Mesenchymal stem cell (in vitro differentiated cells and primary cell): ENCODE measurements around the gene SMARCD3.

Experiments
- DNase-seq: peaks from one replicate; pipeline ENCODE4 v3.0.0-alpha.2; 2013
- H2AFZ ChIP-seq: one replicate; pipeline ENCODE4 v1.6.1; 2013; ENCODE audit warnings: low read depth, mild to moderate bottlenecking, control low read depth, inconsistent platforms, low read length, moderate library complexity
- H2AK5ac ChIP-seq: 2 replicates; pipeline ENCODE4 v1.6.1; 2013; ENCODE audit warnings: low read length, moderate library complexity, mild to moderate bottlenecking, inconsistent platforms; ENCODE audit not compliant: severe bottlenecking
- H2BK120ac ChIP-seq: one replicate; pipeline ENCODE4 v1.6.1; 2013; ENCODE audit warnings: low read depth, mild to moderate bottlenecking, inconsistent platforms, low read length, moderate library complexity
- H2BK12ac ChIP-seq, 2 experiments: one replicate each; pipeline ENCODE4 v1.6.1; 2013; ENCODE audit warnings: inconsistent platforms in 2 of 2, low read length in 2 of 2, mild to moderate bottlenecking in 2 of 2, moderate library complexity in 2 of 2, control low read depth in 1 of 2
- H2BK15ac ChIP-seq: one replicate; pipeline ENCODE4 v1.6.1; 2013; ENCODE audit warnings: mild to moderate bottlenecking, low read depth, inconsistent platforms; ENCODE audit not compliant: poor library complexity, severe bottlenecking
- H2BK5ac ChIP-seq: 2 replicates; pipeline ENCODE4 v1.6.1; 2013; ENCODE audit warnings: low read depth, mild to moderate bottlenecking, low read length, control low read depth, inconsistent platforms; ENCODE audit not compliant: poor library complexity, severe bottlenecking
- H3K14ac ChIP-seq, 2 experiments: one replicate each; pipeline ENCODE4 v1.6.1; 2013; ENCODE audit warnings: inconsistent platforms in 2 of 2, low read length in 2 of 2, control low read depth in 1 of 2, mild to moderate bottlenecking in 1 of 2, moderate library complexity in 1 of 2
- H3K18ac ChIP-seq, 2 experiments: one replicate each; pipeline ENCODE4 v1.6.1; 2013; ENCODE audit warnings: inconsistent platforms in 2 of 2, low read length in 2 of 2, control low read depth in 1 of 2, low read depth in 1 of 2, mild to moderate bottlenecking in 1 of 2
- H3K23ac ChIP-seq, 2 experiments: one replicate each; pipeline ENCODE4 v1.6.1; 2013; ENCODE audit warnings: inconsistent platforms in 2 of 2, low read length in 2 of 2, mild to moderate bottlenecking in 2 of 2, moderate library complexity in 2 of 2, control low read depth in 1 of 2
- H3K27ac ChIP-seq: 2 replicates; pipeline ENCODE4 v1.5.1; 2013; ENCODE audit warnings: mild to moderate bottlenecking, moderate library complexity, low read length, control low read depth, inconsistent platforms; ENCODE audit not compliant: poor library complexity, severe bottlenecking
- H3K27me3 ChIP-seq, 2 experiments: 2 replicates each; pipeline versions ENCODE4 v1.6.1 to v1.7.0; 2013; ENCODE audit warnings: low read length in 2 of 2, mild to moderate bottlenecking in 2 of 2, moderate library complexity in 2 of 2, control low read depth in 1 of 2, inconsistent platforms in 1 of 2; ENCODE audit not compliant: control insufficient read depth in 1 of 2, insufficient read depth in 1 of 2
- H3K36me3 ChIP-seq, 2 experiments: 2 replicates each; pipeline versions ENCODE4 v1.6.1 to v1.7.0; 2013; ENCODE audit warnings: low read length in 2 of 2, control low read depth in 1 of 2, inconsistent platforms in 1 of 2, low read depth in 1 of 2, mild to moderate bottlenecking in 1 of 2; ENCODE audit not compliant: insufficient read depth in 2 of 2, control insufficient read depth in 1 of 2
- H3K4ac ChIP-seq, 2 experiments: one replicate each; pipeline ENCODE4 v1.6.1; 2013; ENCODE audit warnings: inconsistent platforms in 2 of 2, low read length in 2 of 2, mild to moderate bottlenecking in 2 of 2, moderate library complexity in 2 of 2, control low read depth in 1 of 2, low read depth in 1 of 2
- H3K4me1 ChIP-seq: 2 replicates; pipeline ENCODE4 v1.6.1; 2013; ENCODE audit warnings: low read depth, low read length, control low read depth; ENCODE audit not compliant: control insufficient read depth, insufficient read depth
- H3K4me2 ChIP-seq: 2 replicates; pipeline ENCODE4 v1.6.1; 2013; ENCODE audit warnings: low read length, mild to moderate bottlenecking, inconsistent platforms; ENCODE audit not compliant: poor library complexity, severe bottlenecking
- H3K4me3 ChIP-seq, 2 experiments: 2 replicates each; pipeline versions ENCODE4 v1.5.1 to v1.7.0; 2013; ENCODE audit warnings: low read length in 2 of 2, mild to moderate bottlenecking in 2 of 2, control low read depth in 1 of 2, low read depth in 1 of 2; ENCODE audit not compliant: insufficient read depth in 1 of 2
- H3K79me1 ChIP-seq: replicated peaks from 2 replicates; pipeline ENCODE4 v1.6.1; 2013; ENCODE audit warnings: mild to moderate bottlenecking, control low read depth, low read length, inconsistent platforms; ENCODE audit not compliant: poor library complexity, severe bottlenecking
- H3K9ac ChIP-seq: 2 replicates; pipeline ENCODE4 v1.7.0; 2013; ENCODE audit warnings: mild to moderate bottlenecking, low read length, moderate library complexity
- H3K9me3 ChIP-seq: 2 replicates; pipeline ENCODE4 v1.7.0; 2013; ENCODE audit warnings: mild to moderate bottlenecking, low read length; ENCODE audit not compliant: control insufficient read depth
- H4K8ac ChIP-seq: one replicate; pipeline ENCODE4 v1.6.1; 2013; ENCODE audit warnings: inconsistent platforms, mild to moderate bottlenecking, low read length, moderate library complexity
- H4K91ac ChIP-seq: one replicate; pipeline ENCODE4 v1.6.1; 2013; ENCODE audit warnings: mild to moderate bottlenecking, low read length, inconsistent platforms
- WGBS: methylation state at CpG from one replicate; pipeline ENCODE4 v1.1.7; 2013; ENCODE audit warnings: mixed read lengths; 5-methylcytosine and 5-hydroxymethylcytosine counted together

SMARCD3 gene

DNA sequence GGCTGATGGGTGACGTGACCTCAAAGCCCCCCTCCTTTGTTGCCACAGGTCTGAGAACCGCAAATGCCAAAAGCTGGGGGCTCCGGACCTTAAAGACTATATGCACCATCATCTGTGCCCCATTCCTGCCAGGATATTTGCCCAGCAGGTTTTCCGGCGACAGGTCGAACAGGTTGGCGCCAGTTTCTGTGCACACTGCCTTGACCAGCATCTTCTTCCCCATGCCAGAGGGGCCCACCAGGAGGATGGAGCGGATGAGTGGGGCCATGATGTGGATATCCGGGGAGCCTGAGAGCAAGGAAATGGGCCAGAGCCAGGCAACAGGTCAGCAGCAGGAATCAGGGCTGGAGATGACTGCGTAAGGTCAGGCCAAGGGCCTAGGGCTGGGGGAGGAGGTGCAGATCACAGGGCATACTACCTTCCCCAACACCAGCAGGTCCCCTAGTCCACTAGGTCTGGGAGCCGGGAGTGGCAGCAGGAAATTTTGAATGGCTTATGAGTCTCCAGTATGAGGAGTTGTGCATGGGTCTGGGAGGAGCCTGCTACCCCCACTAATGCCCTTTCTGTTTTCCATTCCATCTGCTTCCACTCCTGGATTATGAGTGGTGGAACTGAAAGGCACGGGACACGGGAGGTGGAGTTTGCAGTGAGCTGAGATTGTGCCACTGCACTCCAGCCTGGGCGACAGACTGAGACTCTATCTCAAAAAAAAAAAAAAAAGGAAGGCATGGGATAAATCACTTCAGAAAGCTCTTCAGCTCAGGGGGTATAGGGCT, 55.1 kb downstream of the SMARCD3 start:
- no peaks in the 10 kb centered on the region for H3K4me1 ChIP-seq
- peaks cover 6% of the 10 kb centered on the region for H3K9me3 ChIP-seq
- no peak overlapping the region for H3K14ac ChIP-seq
- WGBS: 90% methylated on average over 13 of the region's 14 CpGs
- DNase-seq: no peak
- H3K27ac ChIP-seq: no peak overlapping the region
- no peak overlapping the region for H3K18ac ChIP-seq
- no peak overlapping the region for H3K4me2 ChIP-seq
- H2BK120ac ChIP-seq: no peak overlapping the region
- no peak overlapping the region for H3K4ac ChIP-seq
- H3K36me3 ChIP-seq: no peaks in the 10 kb centered on the region
- H2AFZ ChIP-seq: no peak overlapping the region
- H3K4me3 ChIP-seq: no peak overlapping the region
- peaks cover 76 to 95% of the 10 kb centered on the region in 2 experiments for H3K27me3 ChIP-seq
- no peak overlapping the region for H2BK5ac ChIP-seq
- H3K23ac ChIP-seq: no peak overlapping the region
- H2BK15ac ChIP-seq: no peak overlapping the region
- H2BK12ac ChIP-seq: no peak overlapping the region
- H3K79me1 ChIP-seq: no peaks in the 10 kb centered on the region
- H2AK5ac ChIP-seq: no peak overlapping the region
- no peak overlapping the region for H4K8ac ChIP-seq
- H3K9ac ChIP-seq: no peak overlapping the region
- no peak overlapping the region for H4K91ac ChIP-seq

GRCh38 chr7:151192002-151192539, 56.4 kb downstream of the SMARCD3 start:
- no peak overlapping the region for H2BK12ac ChIP-seq
- H3K23ac ChIP-seq: peak overlapping the region in 1 of 2 experiments; percentile 14
- H3K9ac ChIP-seq: no peak overlapping the region
- H2AFZ ChIP-seq: no peak overlapping the region
- peaks cover 6% of the 10 kb centered on the region for H3K9me3 ChIP-seq
- H3K18ac ChIP-seq: no peak overlapping the region
- H3K14ac ChIP-seq: no peak overlapping the region
- no peaks in the 10 kb centered on the region for H3K4me1 ChIP-seq
- H3K4me3 ChIP-seq: no peak overlapping the region
- peaks cover 78 to 96% of the 10 kb centered on the region in 2 experiments for H3K27me3 ChIP-seq
- no peak overlapping the region for H2AK5ac ChIP-seq
- H3K4ac ChIP-seq: no peak overlapping the region
- no peak overlapping the region for H2BK120ac ChIP-seq
- no peak overlapping the region for H4K8ac ChIP-seq
- DNase-seq: no peak
- H3K27ac ChIP-seq: no peak overlapping the region
- H3K36me3 ChIP-seq: no peaks in the 10 kb centered on the region
- H3K4me2 ChIP-seq: no peak overlapping the region
- no peaks in the 10 kb centered on the region for H3K79me1 ChIP-seq
- whole genome bisulfite sequencing: 93% methylated on average over 21 of the region's 23 CpGs
- no peak overlapping the region for H2BK15ac ChIP-seq
- H2BK5ac ChIP-seq: no peak overlapping the region
- no peak overlapping the region for H4K91ac ChIP-seq

DNA sequence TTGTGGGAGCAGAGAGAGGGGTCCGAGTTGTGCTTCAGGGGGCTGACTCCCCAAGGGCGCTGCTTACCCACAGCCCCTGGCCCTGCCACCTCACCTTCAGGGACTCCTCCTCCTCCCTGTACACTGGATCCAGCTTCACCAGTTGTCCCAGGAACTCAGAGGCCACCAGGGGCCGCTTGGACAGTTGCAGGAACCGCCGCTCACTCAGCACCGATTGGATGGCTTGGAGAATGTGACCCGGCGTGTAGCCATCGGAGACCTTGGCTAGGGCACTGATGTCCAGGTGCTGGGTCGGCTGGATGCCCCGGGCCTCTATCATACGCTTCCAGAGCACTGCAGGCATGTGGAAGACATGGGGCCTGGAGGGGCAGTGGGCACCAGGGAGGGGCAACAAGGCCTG, 57.0 kb downstream of the SMARCD3 start:
- no peaks in the 10 kb centered on the region for H3K79me1 ChIP-seq
- H2BK5ac ChIP-seq: no peak overlapping the region
- no peak overlapping the region for H3K14ac ChIP-seq

GRCh38 chr7:151189038-151189437, 59.5 kb downstream of the SMARCD3 start:
- Histone ChIP-seq H2BK120ac (no peak overlapping the region), H2AFZ (no peak overlapping the region), H3K4me2 (no peak overlapping the region), H3K4ac (no peak overlapping the region), H2BK5ac (no peak overlapping the region), H4K91ac (no peak overlapping the region), H4K8ac (no peak overlapping the region), H3K27ac (no peak overlapping the region), H3K9ac (no peak overlapping the region), H2BK15ac (no peak overlapping the region), H3K27me3 (peaks cover 48 to 83% of the 10 kb centered on the region in 2 experiments), H3K18ac (no peak overlapping the region), H2AK5ac (no peak overlapping the region), H3K23ac (no peak overlapping the region), H3K36me3 (no peaks in the 10 kb centered on the region), H3K14ac (no peak overlapping the region), H3K4me3 (no peak overlapping the region), H3K79me1 (no peaks in the 10 kb centered on the region), H3K4me1 (no peaks in the 10 kb centered on the region), H3K9me3 (peaks cover 6% of the 10 kb centered on the region), H2BK12ac (no peak overlapping the region)
- WGBS: 100% methylated on average over 1 of the region's 4 CpGs
- DNase-seq: no peak

More for the DNA sequence above, 57.0 kb downstream of the SMARCD3 start:
- H3K27me3 ChIP-seq: peaks cover 73 to 96% of the 10 kb centered on the region in 2 experiments
- H3K23ac ChIP-seq: peak overlapping the region in 1 of 2 experiments; percentile 14
- H4K8ac ChIP-seq: no peak overlapping the region
- H3K4ac ChIP-seq: no peak overlapping the region
- no peaks in the 10 kb centered on the region for H3K4me1 ChIP-seq
- WGBS: 82% methylated on average over 12 of the region's 12 CpGs
- no peak overlapping the region for H2BK15ac ChIP-seq
- H3K36me3 ChIP-seq: no peaks in the 10 kb centered on the region
- H3K9ac ChIP-seq: no peak overlapping the region
- H2AFZ ChIP-seq: no peak overlapping the region
- H3K18ac ChIP-seq: no peak overlapping the region
- H3K4me2 ChIP-seq: no peak overlapping the region
- no peak overlapping the region for H2BK12ac ChIP-seq
- no peak overlapping the region for H3K4me3 ChIP-seq
- no peak overlapping the region for H2BK120ac ChIP-seq
- no peak overlapping the region for H3K27ac ChIP-seq
- DNase-seq: no peak
- H2AK5ac ChIP-seq: no peak overlapping the region
- H3K9me3 ChIP-seq: peaks cover 6% of the 10 kb centered on the region
- H4K91ac ChIP-seq: no peak overlapping the region
